Measurements from ENCODE around the gene TEX36. TPM values are rescaled to one million over a fixed set of nuclear protein-coding genes. Genes with fewer than 3 reads are reported as not detected.

TEX36 gene
- total RNA-seq, 1 experiment from 2014 or later: 0.25 TPM

DNA sequence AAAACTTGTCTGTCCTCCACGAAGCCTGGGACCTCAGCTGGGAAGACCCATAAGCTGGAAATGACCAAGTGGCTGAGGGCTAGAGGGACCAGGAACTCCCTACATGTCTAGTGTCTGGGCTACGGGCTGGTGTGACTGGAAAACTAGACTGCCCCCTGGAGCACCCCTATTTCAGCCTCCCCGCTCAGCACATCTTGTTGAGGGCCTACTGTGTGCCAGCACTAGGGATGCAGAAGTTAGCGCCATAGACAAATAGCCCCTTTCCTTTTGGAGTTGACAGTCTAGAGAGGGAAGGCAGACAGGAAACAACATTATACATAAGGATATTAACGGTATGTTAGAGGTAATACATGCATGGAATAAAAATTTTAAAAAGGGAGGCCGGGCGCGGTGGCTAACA, 74.5 kb downstream of the TEX36 start:
- Histone ChIP-seq H4K20me1 (ENCODE audit: insufficient read depth) (no peaks in the 10 kb centered on the region), H3K79me2 (ENCODE audit: insufficient read depth, low read length) (no peaks in the 10 kb centered on the region), H3K4me2 (ENCODE audit: low read length) (no peak overlapping the region), H3K4me3 (replicated peaks in 1 of 2; ENCODE audit: low read depth in 1 of 2, low read length in 2 of 2) (no peak overlapping the region), H3K9me2 (ENCODE audit: insufficient read depth) (no peaks in the 10 kb centered on the region), H3K27ac (ENCODE audit: low read depth, low read length) (no peak overlapping the region), H3K27me3 (ENCODE audit: insufficient read depth, low read length) (peaks cover 25% of the 10 kb centered on the region; the same call in 1 of the 2 replicates), H3K9me3 (ENCODE audit: control insufficient read depth in 1 of 2, insufficient read depth in 1 of 2, low read depth in 1 of 2, low read length in 2 of 2) (no peaks in the 10 kb centered on the region), H2AFZ (ENCODE audit: low read depth, low read length, poor library complexity, severe bottlenecking) (no peak overlapping the region), H3K4me1 (ENCODE audit: control insufficient read depth in 1 of 2, insufficient read depth in 2 of 2, low read length in 2 of 2) (no peaks in the 10 kb centered on the region), H3K9ac (ENCODE audit: low read length) (no peak overlapping the region), H3K36me3 (ENCODE audit: control insufficient read depth in 1 of 2, insufficient read depth in 2 of 2, low read length in 2 of 2) (no peaks in the 10 kb centered on the region)
- ChIA-PET CTCF (no interaction called here), POLR2A (interaction anchor here (0.6 kb wide), 1 partner anchor 17 kb away, joined by 3 read pairs; no protein-coding TSS in a partner anchor), RAD21 (ENCODE audit: low non-redundant PET in 1 of 2, low total read pairs in 2 of 2, uncharacterized antibody in 2 of 2, unreplicated experiment in 2 of 2) (no interaction called here)
- TF ChIP-seq RAD21 (IDR thresholded peaks at IDR 0.05; ENCODE audit: low read depth): no peak
- no peak for TF ChIP-seq SP1 (IDR thresholded peaks at IDR 0.05; ENCODE audit: low read depth)
- TF ChIP-seq EZH2 (IDR thresholded peaks at IDR 0.05): no peak
- no peak for TF ChIP-seq CBX3 (IDR thresholded peaks at IDR 0.05; ENCODE audit: low read depth)
- no peak for TF ChIP-seq TCF7L2 (IDR thresholded peaks at IDR 0.05; ENCODE audit: borderline replicate concordance, extremely low read depth, insufficient read depth, insufficient read length)
- TF ChIP-seq SRF (IDR thresholded peaks at IDR 0.05; ENCODE audit: low read depth): no peak
- no peak for TF ChIP-seq EZH2phosphoT487 (IDR thresholded peaks at IDR 0.05; ENCODE audit: borderline replicate concordance)
- TF ChIP-seq POLR2A (IDR thresholded peaks at IDR 0.05; ENCODE audit: borderline replicate concordance, extremely low read depth, insufficient read depth, insufficient read length): no peak
- TF ChIP-seq, protein P1, sequence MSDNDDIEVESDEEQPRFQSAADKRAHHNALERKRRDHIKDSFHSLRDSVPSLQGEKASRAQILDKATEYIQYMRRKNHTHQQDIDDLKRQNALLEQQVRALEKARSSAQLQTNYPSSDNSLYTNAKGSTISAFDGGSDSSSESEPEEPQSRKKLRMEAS (IDR thresholded peaks at IDR 0.05): no peak
- TF ChIP-seq REST (IDR thresholded peaks at IDR 0.05; ENCODE audit: low read depth): no peak
- TF ChIP-seq ZBTB33 (IDR thresholded peaks at IDR 0.05; ENCODE audit: extremely low read depth, insufficient replicate concordance, low read length): no peak
- TF ChIP-seq FOSL1 (IDR thresholded peaks at IDR 0.05; ENCODE audit: low read depth): no peak
- no peak for TF ChIP-seq POLR2AphosphoS5 (IDR thresholded peaks at IDR 0.05; ENCODE audit: low read depth, low read length)
- BruUV-seq (replicated peaks): no TSS peak
- no peak for ATAC-seq
- intact Hi-C loops (cut with micrococcal nuclease): no loop called here
- no peak for DNase-seq (ENCODE audit: low read depth, low spot score)

Data from HCT116 (cell line).